Dermis blood vessel endothelial cell (primary cell): ENCODE data around the gene ARF1. TPM values are rescaled to one million over a fixed set of nuclear protein-coding genes. Genes with fewer than 3 reads are reported as not detected.

ENCODE experiments used
- total RNA-seq: library from RNA; depleted of rRNA; stranded (reverse); fragments of >200 nt; gene quantifications from 2 replicates; pipeline ENCODE4 v1.2.3, GENCODE V29; 2014

The ARF1 gene
- total RNA-seq, 1 donor from 2014 or later: 264 TPM

Other genes with a start within 250 kb of the ARF1 start
- 1.8 and 2.9 TPM in 2 replicates for gene WNT9A, start 134.8 kb upstream of the ARF1 start, total RNA-seq
- not detected in 2 replicates for gene WNT3A, start 75.7 kb upstream of the ARF1 start, total RNA-seq
- gene C1orf35, start 20.6 kb downstream of the ARF1 start, total RNA-seq: 12.1 and 18.5 TPM in 2 replicates
- gene MRPL55, start 26.6 kb downstream of the ARF1 start, total RNA-seq: 54.3 and 55.7 TPM in 2 replicates
- 471 and 724 TPM in 2 replicates for gene GUK1, start 57.6 kb downstream of the ARF1 start, total RNA-seq
- gene GJC2, start 67.2 kb downstream of the ARF1 start, total RNA-seq: 5.0 and 5.8 TPM in 2 replicates
- gene IBA57, start 83.1 kb downstream of the ARF1 start, total RNA-seq: 9.5 and 17.4 TPM in 2 replicates
- gene OBSCN, start 125.3 kb downstream of the ARF1 start, total RNA-seq: 4.4 and 9.5 TPM in 2 replicates